ENCODE measurements around the gene DYRK1A. TPM values are rescaled to one million over a fixed set of nuclear protein-coding genes. Genes with fewer than 3 reads are reported as not detected.

DYRK1A gene
- total RNA-seq, 1 donor from 2014 or later: 50.3 TPM

- no peak for DNase-seq (ENCODE audit: low spot score)
- Mint-ChIP-seq H3K27me3 (ENCODE audit: low read depth) (no peaks in the 10 kb centered on the region), H3K4me3 (ENCODE audit: unreplicated experiment) (no peak overlapping the region), H3K27ac (ENCODE audit: unreplicated experiment) (no peak overlapping the region), H3K9me3 (ENCODE audit: low read depth) (no peaks in the 10 kb centered on the region), H3K36me3 (ENCODE audit: low read depth) (no peaks in the 10 kb centered on the region), H3K4me1 (ENCODE audit: low read depth) (peaks cover 52% of the 10 kb centered on the region)
- TF ChIP-seq CTCF (IDR thresholded peaks at IDR 0.05): no peak
Measured at GRCh38 chr21:37393786-37394185, 27.2 kb downstream of the DYRK1A start.

GRCh38 chr21:37395961-37396360 lies 29.4 kb downstream of the DYRK1A start:
- H3K4me3 Mint-ChIP-seq (ENCODE audit: unreplicated experiment): no peak overlapping the region
- H3K36me3 Mint-ChIP-seq (ENCODE audit: low read depth): no peaks in the 10 kb centered on the region
- peaks cover 54% of the 10 kb centered on the region for H3K4me1 Mint-ChIP-seq (ENCODE audit: low read depth)
- TF ChIP-seq CTCF (IDR thresholded peaks at IDR 0.05): no peak
- no peak overlapping the region for H3K27ac Mint-ChIP-seq (ENCODE audit: unreplicated experiment)
- H3K27me3 Mint-ChIP-seq (ENCODE audit: low read depth): no peaks in the 10 kb centered on the region
- peaks cover 2% of the 10 kb centered on the region for H3K9me3 Mint-ChIP-seq (ENCODE audit: low read depth)
- DNase-seq (ENCODE audit: low spot score): no peak

GRCh38 chr21:37396855-37397254 lies 30.3 kb downstream of the DYRK1A start:
- no peak overlapping the region for H3K4me3 Mint-ChIP-seq (ENCODE audit: unreplicated experiment)
- H3K27me3 Mint-ChIP-seq (ENCODE audit: low read depth): no peaks in the 10 kb centered on the region
- H3K36me3 Mint-ChIP-seq (ENCODE audit: low read depth): no peaks in the 10 kb centered on the region
- no peak overlapping the region for H3K27ac Mint-ChIP-seq (ENCODE audit: unreplicated experiment)
- no peak for TF ChIP-seq CTCF (IDR thresholded peaks at IDR 0.05)
- H3K9me3 Mint-ChIP-seq (ENCODE audit: low read depth): peaks cover 2% of the 10 kb centered on the region
- H3K4me1 Mint-ChIP-seq (ENCODE audit: low read depth): peaks cover 45% of the 10 kb centered on the region
- DNase-seq (ENCODE audit: low spot score): no peak

- Mint-ChIP-seq H3K36me3 (ENCODE audit: low read depth) (peaks cover 6% of the 10 kb centered on the region), H3K4me3 (ENCODE audit: unreplicated experiment) (no peak overlapping the region), H3K9me3 (ENCODE audit: low read depth) (peaks cover 9% of the 10 kb centered on the region), H3K27me3 (ENCODE audit: low read depth) (no peaks in the 10 kb centered on the region), H3K4me1 (ENCODE audit: low read depth) (peaks cover 41% of the 10 kb centered on the region), H3K27ac (ENCODE audit: unreplicated experiment) (peak overlapping the region; percentile 30)
- no peak for DNase-seq (ENCODE audit: low spot score)
- no peak for TF ChIP-seq CTCF (IDR thresholded peaks at IDR 0.05)
Measured at GRCh38 chr21:37398697-37399096, 32.1 kb downstream of the DYRK1A start.

GRCh38 chr21:37402251-37402867 lies 35.8 kb downstream of the DYRK1A start:
- H3K27me3 Mint-ChIP-seq (ENCODE audit: low read depth): no peaks in the 10 kb centered on the region
- H3K36me3 Mint-ChIP-seq (ENCODE audit: low read depth): peaks cover 6% of the 10 kb centered on the region
- no peak overlapping the region for H3K27ac Mint-ChIP-seq (ENCODE audit: unreplicated experiment)
- H3K4me3 Mint-ChIP-seq (ENCODE audit: unreplicated experiment): no peak overlapping the region
- peaks cover 38% of the 10 kb centered on the region for H3K4me1 Mint-ChIP-seq (ENCODE audit: low read depth)
- peaks cover 9% of the 10 kb centered on the region for H3K9me3 Mint-ChIP-seq (ENCODE audit: low read depth)
- DNase-seq (ENCODE audit: low spot score): no peak
- TF ChIP-seq CTCF (IDR thresholded peaks at IDR 0.05): no peak
